DMS114 treated with DMSO at 0.1 percent for 48 hours (cell line): ENCODE measurements around the gene LRRC42.

Experiments used
- DNase-seq: peaks from one replicate; lab custom pipeline; 2025; ENCODE audit not compliant: unreplicated experiment; lab: John Stamatoyannopoulos, UW

Gene LRRC42

GRCh38 chr1:53946252-53947171, at the start of gene LRRC42:
Gene LRRC42, plus strand, starts transcription at chr1:53946350. Its CDS starts 5,650 bp downstream, at chr1:53952000.
- DNase-seq: no peak

GRCh38 chr1:53896635-53897229, 49.4 kb upstream of the LRRC42 start:
- no peak for DNase-seq

- no peak for DNase-seq
Observed at GRCh38 chr1:53899206-53899628, 46.9 kb upstream of the LRRC42 start.

- DNase-seq: no peak
Observed at GRCh38 chr1:53899708-53900107, 46.4 kb upstream of the LRRC42 start.

GRCh38 chr1:53902235-53903138, 43.7 kb upstream of the LRRC42 start:
- DNase-seq: no peak

- no peak for DNase-seq
Observed at GRCh38 chr1:53905509-53905908, 40.6 kb upstream of the LRRC42 start.

GRCh38 chr1:53906121-53906520, 40.0 kb upstream of the LRRC42 start:
- no peak for DNase-seq

GRCh38 chr1:53909946-53910345, 36.2 kb upstream of the LRRC42 start:
- no peak for DNase-seq

GRCh38 chr1:53911442-53911841, 34.7 kb upstream of the LRRC42 start:
- no peak for DNase-seq

GRCh38 chr1:53913352-53914033, 32.7 kb upstream of the LRRC42 start:
- no peak for DNase-seq

GRCh38 chr1:53918343-53918742, 27.8 kb upstream of the LRRC42 start:
- DNase-seq: no peak

- DNase-seq: no peak
Observed at GRCh38 chr1:53919675-53920066, 26.5 kb upstream of the LRRC42 start.

GRCh38 chr1:53927376-53927881, 18.7 kb upstream of the LRRC42 start:
- no peak for DNase-seq

- DNase-seq: no peak
Observed at GRCh38 chr1:53929246-53929960, 16.7 kb upstream of the LRRC42 start.

- no peak for DNase-seq
Observed at GRCh38 chr1:53930932-53931331, 15.2 kb upstream of the LRRC42 start.

GRCh38 chr1:53931523-53931922, 14.6 kb upstream of the LRRC42 start:
- no peak for DNase-seq

GRCh38 chr1:53934170-53934765, 11.9 kb upstream of the LRRC42 start:
- DNase-seq: no peak

- DNase-seq: no peak
Observed at GRCh38 chr1:53936430-53936829, 9.7 kb upstream of the LRRC42 start.

- DNase-seq: no peak
Observed at GRCh38 chr1:53938136-53938830, 7.9 kb upstream of the LRRC42 start.
